K562 (cell line): Measurements from ENCODE around the gene CAPN2. TPM values are rescaled to one million over a fixed set of nuclear protein-coding genes. Genes with fewer than 3 reads are reported as not detected.
"Not testable (repeated sequence)": the region's sequence is repeated elsewhere in the genome, so short reads cannot be mapped to it uniquely, and the experiment has no call there.

ENCODE experiments used
- ATAC-seq: fragments of 200-7000 bp; cut with Tn5 transposase; 3 replicates; pipeline ENCODE4 v1.9.1; 2020; ENCODE audit warnings: moderate library complexity
- BruUV-seq: library from RNA; stranded (reverse); fragments of 400-500 nt; replicated peaks from 2 replicates; lab custom pipeline; 2021; lab: Mats Ljungman, UMichigan
- CTCF ChIA-PET: fragments of 300-600 bp; formaldehyde crosslinking; extraction: SDS; loops from one replicate; lab custom pipeline; 2021; ENCODE audit warnings: low intra/inter-chr PET ratio; lab: Yijun Ruan, JAX
- POLR2A ChIA-PET: fragments of 300-600, 350-650 bp; sonication (Branson Sonifier 250); formaldehyde crosslinking; extraction: SDS; loops from one replicate; lab custom pipeline; 2021; ENCODE audit warnings: antibody characterized with exemption, inconsistent platforms; lab: Yijun Ruan, JAX
- DNase-seq, 4 experiments: peaks; one replicate each; pipeline versions ENCODE4 v3.0.0 to v3.0.0-alpha.2; 2011 to 2018; ENCODE audit warnings: low spot score in 3 of 4, mixed read lengths in 3 of 4; ENCODE audit errors: extremely low read depth in 1 of 4
- FAIRE-seq: peaks from 2 replicates; lab custom pipeline; 2011; peaks lifted over from hg19 to GRCh38; lab: Jason Lieb, UNC
- H2AFZ ChIP-seq: 2 replicates; pipeline ENCODE4 v1.6.0; 2011; ENCODE audit warnings: low read depth, low read length, control low read depth, inconsistent platforms
- H3K27ac ChIP-seq: fragments of 200-600 bp; 3 replicates; pipeline ENCODE4 v1.8.0; 2011; ENCODE audit warnings: low read depth, mild to moderate bottlenecking, control low read depth, inconsistent platforms, low read length, moderate library complexity, mixed read lengths; ENCODE audit errors: extremely low read depth
- H3K27me3 ChIP-seq, 2 experiments: fragments of 300-600 bp in 1 of 2; 2 replicates in 1 of 2; 3 replicates in 1 of 2; pipeline versions ENCODE4 v1.6.0 to v1.8.0; 2011; ENCODE audit warnings: inconsistent platforms in 2 of 2, low read length in 2 of 2, mild to moderate bottlenecking in 1 of 2, mixed read lengths in 1 of 2, moderate library complexity in 1 of 2; ENCODE audit not compliant: control insufficient read depth in 2 of 2, insufficient read depth in 2 of 2
- H3K36me3 ChIP-seq: fragments of 300-600 bp; 3 replicates; pipeline ENCODE4 v1.8.0; 2011; ENCODE audit warnings: mild to moderate bottlenecking, low read length, inconsistent platforms; ENCODE audit not compliant: control insufficient read depth, insufficient read depth
- H3K4me1 ChIP-seq, 2 experiments: fragments of 200-600 bp in 1 of 2; replicated peaks in 1 of 2; 2 replicates in 1 of 2; 3 replicates in 1 of 2; pipeline versions ENCODE4 v1.5.1 to v1.8.0; 2011; ENCODE audit warnings: inconsistent platforms in 2 of 2, low read length in 2 of 2, mild to moderate bottlenecking in 1 of 2, mixed read lengths in 1 of 2, moderate library complexity in 1 of 2; ENCODE audit not compliant: control insufficient read depth in 2 of 2, insufficient read depth in 2 of 2
- H3K4me2 ChIP-seq: 2 replicates; pipeline ENCODE4 v1.6.1; 2011; ENCODE audit warnings: low read length, control low read depth, inconsistent platforms, mixed read lengths; ENCODE audit not compliant: insufficient read depth
- H3K4me3 ChIP-seq: fragments of 200-600 bp; sonication (generic), shearing (Covaris generic); 2 replicates; pipeline ENCODE4 v1.5.1; 2016; ENCODE audit warnings: control low read depth, inconsistent platforms
- H3K79me2 ChIP-seq: fragments of 200-600 bp; 3 replicates; pipeline ENCODE4 v1.8.0; 2011; ENCODE audit warnings: low read length, inconsistent platforms; ENCODE audit not compliant: control insufficient read depth, insufficient read depth
- H3K9ac ChIP-seq, 2 experiments: 2 replicates each; pipeline versions ENCODE4 v1.6.0 to v1.6.1; 2011; ENCODE audit warnings: low read depth in 2 of 2, low read length in 2 of 2, control low read depth in 1 of 2, inconsistent platforms in 1 of 2, mild to moderate bottlenecking in 1 of 2, mixed read lengths in 1 of 2; ENCODE audit not compliant: insufficient read depth in 1 of 2
- H3K9me1 ChIP-seq: one replicate; pipeline ENCODE4 v1.6.0; 2011; ENCODE audit warnings: inconsistent platforms, mild to moderate bottlenecking, low read length, moderate library complexity; ENCODE audit not compliant: control insufficient read depth, insufficient read depth
- H3K9me3 ChIP-seq: replicated peaks from 2 replicates; pipeline ENCODE4 v1.5.1; 2011; ENCODE audit warnings: low read depth, low read length, inconsistent platforms; ENCODE audit not compliant: control insufficient read depth, insufficient read depth
- H4K20me1 ChIP-seq: replicated peaks from 2 replicates; pipeline ENCODE4 v1.6.1; 2011; ENCODE audit warnings: low read length, inconsistent platforms, mixed read lengths; ENCODE audit not compliant: control insufficient read depth, insufficient read depth
- RHOXF2B ChIP-seq: fragments of 250-450 bp; sonication (Bioruptor Pico); conservative IDR thresholded peaks from 2 replicates; pipeline ENCODE4 v1.5.1; 2021
- TAF9B ChIP-seq: fragments of 450-650 bp; IDR thresholded peaks from 2 replicates; pipeline ENCODE4 v1.6.1; 2018; ENCODE audit warnings: mild to moderate bottlenecking; ENCODE audit not compliant: partially characterized antibody
- ZBTB8A ChIP-seq: fragments of 450-650 bp; IDR thresholded peaks from 2 replicates; pipeline ENCODE4 v1.6.1; 2018; ENCODE audit warnings: mild to moderate bottlenecking, moderate library complexity; ENCODE audit not compliant: partially characterized antibody
- WGBS: fragments of 100-300 bp; shearing (Covaris generic); methylation state at CpG from one replicate; pipeline ENCODE4 v1.1.6; 2016; ENCODE audit warnings: low coverage, mixed read lengths; ENCODE audit not compliant: insufficient coverage; ENCODE audit errors: missing lambda C conversion rate; 5-methylcytosine and 5-hydroxymethylcytosine counted together
- in situ Hi-C: fragments of 300-500 bp; cut with MboI; formaldehyde crosslinking; loops from 4 replicates; pipeline ENCODE4 v1.15.0; 2018; ENCODE audit warnings: inconsistent platforms, mixed read lengths
- intact Hi-C: fragments of 100-400 bp; cut with micrococcal nuclease; formaldehyde crosslinking; loops from 2 replicates; pipeline ENCODE4 v1.14.2; 2022
- polyA plus RNA-seq, 8 experiments: library from polyadenylated mRNA; depleted of rRNA in 4 of 8; stranded (reverse) in 5 of 8; unstranded in 3 of 8; fragments of >200 nt; fragmentation: Nextera tagmentation in 2 of 8; fragmentation: Illumina TruSeq in 1 of 8; extraction: Ambion mirVana in 2 of 8; extraction: Trizol in 1 of 8; gene quantifications; 2 replicates each; pipeline versions ENCODE4 v1.2.1 to v1.2.3, GENCODE V29; 2011 to 2014; ENCODE audit warnings: inconsistent platforms in 1 of 8, missing spikeins in 1 of 8
- total RNA-seq, 7 experiments: library from RNA; depleted of rRNA in 6 of 7; stranded (reverse); fragments of >200 nt in 6 of 7; fragmentation: Illumina TruSeq in 2 of 7; extraction: Trizol in 2 of 7; gene quantifications; 2 replicates each; pipeline versions ENCODE4 v1.2.1 to v1.2.3, GENCODE V29; 2011 to 2021; ENCODE audit warnings: low replicate concordance in 1 of 7

The CAPN2 gene
- total and polyA plus RNA-seq, 9 of the 15 experiments (the other 6 are each of a cell fraction or from before 2014, with no cell fraction given) = 24.6 to 157 (median 101) TPM

GRCh38 chr1:223733898-223734852, 21.8 kb downstream of the CAPN2 start (continued):
- TF ChIP-seq TAF9B = no peak
- TF ChIP-seq ZBTB8A = no peak
- TF ChIP-seq RHOXF2B (CRISPR knock-in tag) = no peak

DNA sequence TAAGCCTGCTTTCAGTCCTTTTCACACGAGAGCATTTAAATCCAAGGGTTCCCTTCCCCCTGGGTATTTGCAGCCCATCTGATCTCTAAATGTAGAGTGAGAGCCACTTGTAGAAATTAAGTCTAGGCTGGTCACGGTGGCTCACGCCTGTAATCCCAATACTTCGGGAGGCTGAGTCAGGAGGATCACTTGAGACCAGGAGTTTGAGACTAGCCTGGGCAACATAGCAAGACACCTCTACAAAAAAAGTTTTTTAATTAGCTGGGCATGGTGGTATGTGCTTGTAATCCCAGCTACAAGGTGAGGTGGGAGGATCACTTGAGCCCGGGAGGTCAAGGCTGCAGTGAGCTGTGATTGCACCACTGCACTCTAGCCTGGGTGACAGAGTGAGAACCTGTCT, 24.3 kb downstream of the CAPN2 start:
- ATAC-seq, H4K20me1 ChIP-seq, H3K9me1 ChIP-seq, intact Hi-C loops, H3K9ac ChIP-seq, H3K79me2 ChIP-seq, H3K27ac ChIP-seq, H2AFZ ChIP-seq, H3K4me3 ChIP-seq, H3K4me2 ChIP-seq, CTCF ChIA-PET, in situ Hi-C loops, DNase-seq, H3K27me3 ChIP-seq, BruUV-seq, FAIRE-seq, H3K9me3 ChIP-seq: not testable (repeated sequence)
- peaks cover 39% of the 10 kb centered on the region for H3K36me3 ChIP-seq
- peaks cover under 1 to 14% of the 10 kb centered on the region in 2 experiments; a peak in 4 of 5 replicates for H3K4me1 ChIP-seq
- WGBS = 94% methylated on average over 5 of the region's 5 CpGs
- POLR2A ChIA-PET = interaction anchor here (0.6 to 2.6 kb wide), 6 partner anchors 8 to 189 kb away, joined by 3 to 9 read pairs (median 3); no protein-coding TSS in a partner anchor
